ENCODE data around the gene PCBP2.

Gene PCBP2

GRCh38 chr12:53495903-53496751, 44.2 kb downstream of the PCBP2 start:
- DNase-seq = peak; percentile 80

DNA sequence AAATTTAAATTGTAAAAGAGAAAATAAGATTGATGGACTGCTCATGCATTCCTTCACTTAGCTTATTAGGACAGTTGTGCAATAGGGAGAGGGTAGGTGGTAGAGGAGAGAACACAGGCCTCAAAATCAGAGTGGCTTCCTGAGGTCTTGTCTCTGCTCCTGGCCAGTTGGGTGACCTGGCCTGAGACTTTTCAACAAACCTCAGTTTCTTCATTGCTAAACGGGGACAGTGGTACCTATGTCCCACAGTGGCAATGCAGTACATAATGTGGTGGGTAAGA, 44.8 kb downstream of the PCBP2 start:
- DNase-seq = no peak

DNA sequence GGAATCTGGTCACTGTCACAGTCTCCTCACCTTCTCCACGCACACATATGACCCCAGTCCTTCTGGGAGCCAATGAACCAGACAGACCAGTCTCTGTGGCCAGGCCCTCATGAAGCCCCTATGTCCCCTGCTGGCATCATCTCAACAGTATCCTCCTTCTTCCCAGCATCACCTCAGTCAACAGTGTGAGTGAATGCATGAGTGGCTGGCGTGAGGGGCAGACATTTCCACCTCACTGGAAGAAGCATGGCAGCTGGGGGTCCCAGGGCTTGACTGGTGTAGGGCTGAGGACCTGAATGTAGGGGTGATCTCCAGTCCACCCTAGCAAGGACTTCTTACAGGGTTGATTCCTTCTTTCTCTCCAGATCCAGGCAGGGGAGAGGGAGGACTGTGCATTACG, 45.6 kb downstream of the PCBP2 start:
- no peak for DNase-seq

DNA sequence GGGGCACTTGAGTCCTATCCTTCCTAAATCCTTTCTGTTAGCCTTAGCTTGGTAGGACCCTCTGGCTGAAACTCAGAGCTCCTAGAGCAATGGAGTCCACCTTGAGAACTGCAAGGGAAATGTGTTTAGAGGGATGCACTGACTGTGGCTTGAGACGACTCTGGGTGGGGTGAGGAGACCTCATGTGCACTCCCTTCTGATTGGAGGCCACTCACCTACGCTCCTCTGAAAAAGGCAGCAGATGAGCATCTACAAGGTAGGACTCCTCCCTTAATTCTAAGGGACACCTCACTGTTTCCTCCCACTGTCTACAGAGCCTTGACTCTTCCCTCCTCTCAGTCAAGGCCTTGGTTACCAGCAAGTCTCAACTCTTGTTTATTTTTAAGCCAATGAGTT, 46.3 kb downstream of the PCBP2 start:
- DNase-seq = no peak

DNA sequence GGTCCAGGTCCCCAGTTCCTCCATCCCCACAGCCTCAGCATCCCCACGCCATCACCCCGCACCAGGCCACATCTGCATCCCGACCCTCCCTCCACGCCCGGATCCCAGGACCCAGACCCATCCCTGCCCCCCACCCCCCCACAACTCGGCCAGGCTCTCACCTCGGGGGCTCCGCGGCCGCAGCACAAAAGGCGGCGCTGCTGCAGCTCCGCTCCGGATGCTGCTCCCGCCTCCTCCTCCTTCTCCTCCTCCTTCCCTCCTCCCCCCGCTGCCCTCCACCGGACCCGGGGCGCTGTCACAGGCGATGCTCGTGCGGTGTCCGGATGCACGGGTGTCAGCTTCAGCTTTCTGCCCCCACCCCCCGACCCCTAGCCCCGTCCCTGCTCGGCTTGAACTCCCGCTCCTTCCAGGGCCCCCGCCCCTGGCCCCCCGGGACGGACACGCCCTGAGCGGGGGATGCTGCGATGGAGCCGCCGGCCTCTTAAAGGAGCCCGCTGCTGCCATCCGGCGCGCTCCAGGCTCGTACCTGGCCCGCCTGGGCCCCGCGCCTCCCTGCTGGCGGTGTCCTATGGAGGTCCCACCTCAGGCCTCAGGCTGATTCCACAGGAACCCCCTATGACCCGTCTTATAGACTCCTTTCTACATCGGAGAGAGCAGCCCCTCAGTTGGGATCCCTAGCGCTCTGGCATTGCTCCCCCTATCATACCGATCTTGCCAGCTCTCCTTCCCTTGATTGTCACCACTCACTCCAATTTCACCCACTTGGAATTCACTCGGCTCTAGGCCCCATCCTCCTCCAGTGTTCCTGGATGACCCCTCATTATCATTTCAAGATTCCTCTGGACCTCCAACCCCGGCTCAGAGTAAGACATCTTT, 47.6 kb downstream of the PCBP2 start, which contains the start of gene MAP3K12:
Gene MAP3K12 (minus strand): TSS at position 193 of the 876 bp plus-strand sequence. CDS start 12,067 bp downstream, outside the sequence.
- peak; percentile 81 for DNase-seq

DNA sequence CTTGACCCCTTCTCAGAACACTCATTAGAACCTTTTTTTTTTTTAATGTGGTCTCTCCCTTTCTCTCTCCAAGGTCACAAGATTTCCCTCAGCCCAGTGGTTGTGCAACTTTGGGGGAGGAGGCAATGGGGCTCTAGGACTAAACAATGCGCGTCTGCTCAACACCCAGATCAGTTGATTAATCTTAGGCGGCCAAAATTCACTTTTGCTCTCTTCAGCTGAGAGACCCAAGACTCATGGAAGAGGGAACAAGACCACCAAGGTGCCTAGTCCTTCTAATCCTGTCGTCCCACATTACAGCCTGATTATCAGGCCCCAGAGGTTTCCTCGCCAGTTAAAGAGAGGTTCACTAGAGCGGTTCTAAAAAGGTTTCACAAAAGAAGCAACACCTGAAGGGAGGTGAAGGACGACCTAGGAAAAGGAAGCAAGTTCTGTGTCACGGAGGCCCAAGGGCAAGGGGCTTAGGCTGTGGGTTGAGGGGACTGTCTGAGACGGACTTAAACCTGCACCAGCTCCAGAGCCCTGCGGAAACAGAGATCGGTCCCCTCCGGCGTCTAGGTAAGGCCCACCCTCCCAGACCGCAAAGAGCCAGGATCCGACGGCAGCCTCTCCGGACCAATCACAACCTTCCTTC, 48.4 kb downstream of the PCBP2 start:
- DNase-seq = peak; percentile 58

DNA sequence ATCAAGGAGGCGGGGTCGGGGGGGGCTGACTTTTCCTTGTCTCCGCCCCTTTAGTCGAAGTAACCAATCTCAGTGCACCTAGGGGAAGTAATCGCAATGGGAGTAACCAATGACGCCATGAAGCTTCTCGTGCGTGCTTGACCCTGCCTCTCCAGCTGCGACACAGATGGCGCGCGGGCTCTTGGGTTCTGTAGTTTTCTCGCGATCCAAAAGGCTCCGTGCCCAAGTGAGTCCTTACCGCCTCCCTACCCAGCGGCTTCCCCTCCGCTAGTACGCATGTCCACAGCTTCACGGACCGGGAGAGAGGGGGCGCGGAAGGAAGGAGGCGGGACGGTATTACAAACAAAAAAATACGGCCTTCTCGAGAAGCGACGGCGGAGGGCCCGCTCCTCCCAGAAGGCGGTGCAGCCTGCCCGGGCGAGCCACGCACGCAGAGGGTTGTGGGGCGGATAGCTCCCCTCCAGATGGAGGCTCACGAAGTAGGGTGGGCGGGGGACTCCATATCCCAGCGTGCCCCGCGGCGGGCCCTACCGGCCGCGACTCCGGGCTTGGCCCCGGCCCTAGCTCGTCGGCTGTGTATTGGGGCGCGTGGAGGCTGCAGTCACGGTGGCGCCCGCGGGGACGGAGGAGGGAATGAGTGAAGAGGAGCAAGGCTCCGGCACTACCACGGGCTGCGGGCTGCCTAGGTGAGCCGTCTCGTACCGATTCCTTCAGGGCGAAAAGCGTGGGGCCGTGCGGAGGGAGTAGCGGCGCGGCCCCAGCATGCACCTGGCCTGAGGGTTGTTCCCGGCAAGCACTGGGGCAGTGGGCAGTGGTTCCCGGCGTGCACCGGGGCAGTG, 49.1 kb downstream of the PCBP2 start, which contains the start of gene TARBP2:
Gene TARBP2 (plus strand): TSS at position 508 of the 839 bp plus-strand sequence. CDS start 126 bp downstream, at position 634.
- peak; percentile 99 for DNase-seq

GRCh38 chr12:53501615-53502181, 49.8 kb downstream of the PCBP2 start:
- no peak for DNase-seq

- peak; percentile 50 for DNase-seq
These were observed 50.4 kb downstream of the PCBP2 start for GRCh38 chr12:53502331-53502730.

DNA sequence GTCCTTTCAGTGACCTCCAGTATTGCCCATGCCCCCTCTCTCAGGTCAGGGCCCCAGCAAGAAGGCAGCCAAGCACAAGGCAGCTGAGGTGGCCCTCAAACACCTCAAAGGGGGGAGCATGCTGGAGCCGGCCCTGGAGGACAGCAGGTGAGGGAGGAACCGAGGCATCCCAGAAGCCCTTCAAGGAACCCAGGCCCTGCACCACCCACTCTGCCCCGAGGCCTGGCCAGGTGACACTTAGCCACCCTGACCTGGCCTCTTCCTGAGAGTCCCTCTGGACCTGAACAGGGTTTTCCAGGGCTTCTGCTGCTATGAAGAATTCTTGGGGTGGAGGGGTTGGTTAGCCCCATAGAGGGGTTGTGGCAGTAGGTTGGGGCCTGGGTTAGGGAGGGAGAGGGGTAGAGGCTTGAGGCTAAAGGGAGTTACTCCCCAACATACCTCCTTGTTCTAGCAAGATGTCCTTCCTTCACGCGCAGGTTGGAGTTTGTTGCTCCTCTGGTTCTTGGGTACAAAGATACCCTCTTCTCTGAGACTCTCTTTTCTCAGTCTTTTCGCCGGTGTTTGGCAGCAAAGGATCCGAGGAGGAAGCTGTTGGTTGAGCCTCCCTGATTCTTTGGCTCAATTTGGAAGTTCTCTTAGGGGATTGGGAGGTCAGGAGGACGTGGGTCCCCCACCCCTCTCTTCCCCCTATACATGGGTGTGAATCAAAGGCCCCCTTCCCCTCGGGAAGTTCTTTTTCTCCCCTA, 51.3 kb downstream of the PCBP2 start:
- peak; percentile 25 for DNase-seq

- no peak for DNase-seq
These were observed 52.4 kb downstream of the PCBP2 start for GRCh38 chr12:53504004-53504920.

DNA sequence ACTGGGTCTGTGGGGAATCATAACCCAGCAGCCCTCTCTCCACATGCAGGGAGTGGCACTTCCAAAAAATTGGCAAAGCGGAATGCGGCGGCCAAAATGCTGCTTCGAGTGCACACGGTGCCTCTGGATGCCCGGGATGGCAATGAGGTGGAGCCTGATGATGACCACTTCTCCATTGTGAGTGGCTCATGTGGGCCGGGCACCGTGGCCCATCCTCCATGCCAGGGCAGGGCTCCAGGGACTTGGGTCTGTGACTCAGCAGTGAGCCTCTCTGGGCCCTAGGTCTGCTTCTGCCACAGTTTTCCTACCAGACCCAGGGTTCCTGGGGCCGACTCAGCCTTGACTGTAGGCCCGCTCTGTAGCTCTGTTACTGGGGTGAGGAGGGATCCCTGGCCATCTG, 53.2 kb downstream of the PCBP2 start:
- no peak for DNase-seq

- peak; percentile 21 for DNase-seq
These were observed 53.9 kb downstream of the PCBP2 start for GRCh38 chr12:53505555-53506449.

GRCh38 chr12:53506450-53506785, 54.5 kb downstream of the PCBP2 start:
- peak; percentile 20 for DNase-seq

- peak; percentile 12 for DNase-seq
These were observed 55.1 kb downstream of the PCBP2 start, which contains the start of gene NPFF for GRCh38 chr12:53506881-53507602. Gene NPFF (minus strand): TSS chr12:53507484. CDS start chr12:53507474, 10 bp downstream.

DNA sequence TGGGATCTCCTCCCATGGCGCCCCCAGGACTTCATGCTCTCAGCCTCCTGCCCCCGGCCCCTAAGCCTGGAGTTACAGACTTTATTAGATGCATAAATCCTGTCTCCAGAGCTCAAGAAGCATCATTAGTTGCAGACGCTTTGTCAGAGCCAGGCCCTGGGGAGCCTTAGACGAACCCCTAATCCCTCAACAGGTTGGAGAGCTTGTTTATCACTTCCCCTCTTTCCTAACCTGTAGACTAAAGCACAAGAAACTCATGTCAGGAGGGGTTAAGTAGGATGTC, 55.6 kb downstream of the PCBP2 start:
- peak; percentile 12 for DNase-seq

DNA sequence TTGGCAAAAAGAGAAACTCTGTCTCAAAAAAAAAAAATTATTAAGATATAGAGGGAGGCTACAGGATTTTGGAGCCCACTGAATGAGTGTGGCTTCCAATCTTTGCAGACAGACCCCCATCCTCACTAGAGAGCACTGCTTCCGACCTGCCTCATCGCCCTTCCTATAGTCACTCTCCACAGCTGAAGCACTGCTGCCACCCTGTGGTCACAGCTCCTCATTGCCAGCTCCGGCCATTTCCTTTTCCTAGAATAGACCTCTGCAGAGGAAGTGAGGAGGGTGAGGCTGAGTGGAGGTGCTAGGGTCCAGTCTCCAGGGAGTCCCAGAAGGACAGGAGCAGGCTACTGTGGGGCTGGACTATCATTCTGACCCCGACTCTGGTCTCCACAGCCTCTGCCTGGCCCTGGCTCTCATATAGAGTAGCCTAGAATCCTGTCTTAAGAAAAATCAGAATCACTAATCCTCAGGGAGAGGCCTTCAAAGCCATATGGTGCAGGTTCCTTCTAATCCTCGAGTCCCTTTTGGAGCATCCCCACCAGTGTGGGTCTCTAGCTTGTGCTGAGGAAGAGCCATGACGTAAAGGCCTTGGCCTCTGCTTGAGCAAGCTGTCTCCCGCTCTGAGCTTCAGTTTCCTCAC, 56.8 kb downstream of the PCBP2 start:
- peak; percentile 90 for DNase-seq

All from femur (tissue), 1 donor.